Type B pancreatic cell (in vitro differentiated cells): Measurements from ENCODE around the gene HCRT. TPM values are rescaled to one million over a fixed set of nuclear protein-coding genes. Genes with fewer than 3 reads are reported as not detected.
"Not testable (repeated sequence)": the region's sequence is repeated elsewhere in the genome, so short reads cannot be mapped to it uniquely, and the experiment has no call there.

ENCODE experiments used
- DNase-seq: peaks from one replicate; pipeline ENCODE4 v3.0.0; 2021; ENCODE audit warnings: mixed read lengths; ENCODE audit not compliant: unreplicated experiment; ENCODE audit errors: extremely low spot score
- H3K27ac Mint-ChIP-seq: 2 replicates; pipeline ENCODE4 v1.8.0; 2021; ENCODE audit warnings: mild to moderate bottlenecking, mixed read lengths
- H3K27me3 Mint-ChIP-seq: 2 replicates; pipeline ENCODE4 v1.8.0; 2021; ENCODE audit warnings: mixed read lengths
- H3K36me3 Mint-ChIP-seq: 2 replicates; pipeline ENCODE4 v1.8.0; 2021; ENCODE audit warnings: mixed read lengths
- H3K4me1 Mint-ChIP-seq: one replicate; pipeline ENCODE4 v1.8.0; 2021; ENCODE audit warnings: mixed read lengths; ENCODE audit not compliant: unreplicated experiment
- H3K4me3 Mint-ChIP-seq: 2 replicates; pipeline ENCODE4 v1.8.0; 2021; ENCODE audit warnings: mild to moderate bottlenecking, mixed read lengths
- H3K9me3 Mint-ChIP-seq: 2 replicates; pipeline ENCODE4 v1.8.0; 2021; ENCODE audit warnings: mixed read lengths
- CTCF ChIP-seq: fragments of 200-600 bp; sonication (generic); conservative IDR thresholded peaks from 2 replicates; pipeline ENCODE4 v1.5.0; 2021; ENCODE audit warnings: antibody characterized with exemption, mild to moderate bottlenecking
- total RNA-seq: library from RNA; stranded (reverse); gene quantifications from 2 replicates; pipeline ENCODE4 v1.2.1, GENCODE V29; 2021; ENCODE audit warnings: low replicate concordance

The HCRT gene
- total RNA-seq, 1 donor from 2014 or later: not detected

GRCh38 chr17:42210046-42210445, 24.8 kb upstream of the HCRT start:
- Mint-ChIP-seq H3K27ac (no peak overlapping the region), H3K4me3 (no peak overlapping the region), H3K9me3 (no peaks in the 10 kb centered on the region), H3K27me3 (no peaks in the 10 kb centered on the region), H3K36me3 (peaks cover 21% of the 10 kb centered on the region), H3K4me1 (no peaks in the 10 kb centered on the region)
- DNase-seq: no peak
- no peak for TF ChIP-seq CTCF

GRCh38 chr17:42206153-42206612, 20.9 kb upstream of the HCRT start:
- not testable (repeated sequence) for H3K27ac Mint-ChIP-seq, H3K4me1 Mint-ChIP-seq, DNase-seq, H3K9me3 Mint-ChIP-seq, H3K4me3 Mint-ChIP-seq, H3K27me3 Mint-ChIP-seq
- H3K36me3 Mint-ChIP-seq: peaks cover 18% of the 10 kb centered on the region

- no peak for TF ChIP-seq CTCF
- Mint-ChIP-seq H3K36me3 (peaks cover 7% of the 10 kb centered on the region), H3K9me3 (no peaks in the 10 kb centered on the region), H3K4me3 (no peak overlapping the region), H3K27ac (no peak overlapping the region), H3K27me3 (no peaks in the 10 kb centered on the region), H3K4me1 (peaks cover 3% of the 10 kb centered on the region)
- no peak for DNase-seq
These were observed 18.1 kb upstream of the HCRT start for GRCh38 chr17:42203354-42203753.

- no peaks in the 10 kb centered on the region for H3K9me3 Mint-ChIP-seq
- no peak for TF ChIP-seq CTCF
- no peak overlapping the region for H3K27ac Mint-ChIP-seq
- DNase-seq: no peak
- H3K36me3 Mint-ChIP-seq: peaks cover 5% of the 10 kb centered on the region
- H3K27me3 Mint-ChIP-seq: no peaks in the 10 kb centered on the region
- no peak overlapping the region for H3K4me3 Mint-ChIP-seq
- H3K4me1 Mint-ChIP-seq: peaks cover 3% of the 10 kb centered on the region
These were observed 17.4 kb upstream of the HCRT start for GRCh38 chr17:42202696-42203095.

GRCh38 chr17:42202159-42202558, 16.9 kb upstream of the HCRT start:
- no peak for DNase-seq
- H3K9me3 Mint-ChIP-seq: no peaks in the 10 kb centered on the region
- H3K4me3 Mint-ChIP-seq: no peak overlapping the region
- peaks cover 3% of the 10 kb centered on the region for H3K4me1 Mint-ChIP-seq
- no peaks in the 10 kb centered on the region for H3K27me3 Mint-ChIP-seq
- H3K27ac Mint-ChIP-seq: no peak overlapping the region
- TF ChIP-seq CTCF: no peak
- H3K36me3 Mint-ChIP-seq: peaks cover 5% of the 10 kb centered on the region

GRCh38 chr17:42201458-42201772, 16.2 kb upstream of the HCRT start:
- Mint-ChIP-seq H3K36me3 (peaks cover 5% of the 10 kb centered on the region), H3K27ac (no peak overlapping the region), H3K9me3 (no peaks in the 10 kb centered on the region), H3K4me1 (peaks cover 3% of the 10 kb centered on the region), H3K27me3 (no peaks in the 10 kb centered on the region), H3K4me3 (no peak overlapping the region)
- no peak for DNase-seq
- TF ChIP-seq CTCF: no peak
